ENCODE measurements around the gene MAGEF1. TPM values are rescaled to one million over a fixed set of nuclear protein-coding genes. Genes with fewer than 3 reads are reported as not detected.

MAGEF1 gene
- total and polyA plus RNA-seq, 2 experiments from 2014 or later = 66.5 to 88.7 TPM

GRCh38 chr3:184697845-184698244 lies 14.0 kb downstream of the MAGEF1 start (continued):
- TF ChIP-seq ZNF462 (CRISPR knock-in tag; IDR thresholded peaks at IDR 0.05) (no peak), CREB1 (CRISPR knock-in tag; IDR thresholded peaks at IDR 0.05; ENCODE audit: low read depth) (no peak), STAT1 (IDR thresholded peaks at IDR 0.05; ENCODE audit: unreplicated experiment) (no peak), ETS1 (IDR thresholded peaks at IDR 0.05) (no peak), CTCF (conservative IDR thresholded peaks at IDR 0.05; ENCODE audit: low read depth in 2 of 2) (no peak)

GRCh38 chr3:184696697-184697096 lies 15.2 kb downstream of the MAGEF1 start:
- no peak overlapping the region for H2AFZ ChIP-seq
- no peak for TF ChIP-seq ZNF462 (CRISPR knock-in tag; IDR thresholded peaks at IDR 0.05)
- H3K27me3 Mint-ChIP-seq (ENCODE audit: insufficient read depth, low read depth, poor library complexity) = peaks cover 13% of the 10 kb centered on the region
- H3K4me3 Mint-ChIP-seq = no peak overlapping the region
- no peaks in the 10 kb centered on the region for H3F3A ChIP-seq (replicated peaks; ENCODE audit: low read depth)
- no peak overlapping the region for H3K27ac Mint-ChIP-seq
- H3K27me3 ChIP-seq (ENCODE audit: insufficient read depth) = no peaks in the 10 kb centered on the region
- peaks cover 46% of the 10 kb centered on the region for H3K4me1 Mint-ChIP-seq
- H3K27ac ChIP-seq (ENCODE audit: low read depth) = no peak overlapping the region
- no peaks in the 10 kb centered on the region for H3K36me3 ChIP-seq (ENCODE audit: insufficient read depth)
- no peaks in the 10 kb centered on the region for H3K79me2 ChIP-seq (replicated peaks; ENCODE audit: insufficient read depth)
- no peaks in the 10 kb centered on the region for H3K9me2 ChIP-seq (ENCODE audit: insufficient read depth)
- no peaks in the 10 kb centered on the region for H4K20me1 ChIP-seq (replicated peaks; ENCODE audit: insufficient read depth)
- peaks cover 3% of the 10 kb centered on the region; the same call in 2 of the 3 replicates for H3K36me3 Mint-ChIP-seq (ENCODE audit: low read depth)
- ATAC-seq (no peak), DNase-seq (ENCODE audit: low spot score) (no peak)
- peaks cover 8% of the 10 kb centered on the region; the same call in 2 of the 3 replicates for H3K9me3 Mint-ChIP-seq
- H3K4me2 ChIP-seq = peak overlapping the region; percentile 26; the same call in 1 of the 2 replicates
- peaks cover 16% of the 10 kb centered on the region; the same call in 1 of the 2 replicates for H3K4me1 ChIP-seq (ENCODE audit: insufficient read depth)
- no peak overlapping the region for H3K4me3 ChIP-seq
